HEK293 (cell line): ENCODE measurements around the gene GDF9.

ENCODE experiments used
- GLIS2 ChIP-seq: fragments of 450-650 bp; formaldehyde crosslinking; IDR thresholded peaks from 2 replicates; pipeline ENCODE4 v1.5.1; 2016; ENCODE audit warnings: missing biosample characterization, missing genetic modification characterization
- HOXD13 ChIP-seq: sonication (generic); formaldehyde crosslinking; IDR thresholded peaks from 2 replicates; pipeline ENCODE4 v1.8.0; 2022; ENCODE audit warnings: missing genetic modification reagents, borderline replicate concordance
- IKZF3 ChIP-seq: fragments of 450-650 bp; IDR thresholded peaks from 2 replicates; pipeline ENCODE4 v1.5.0; 2018; ENCODE audit warnings: missing biosample characterization, mild to moderate bottlenecking, missing genetic modification characterization, moderate library complexity
- MYNN ChIP-seq: fragments of 450-650 bp; formaldehyde crosslinking; IDR thresholded peaks from 2 replicates; pipeline ENCODE4 v1.5.1; 2016; ENCODE audit warnings: missing biosample characterization, missing genetic modification characterization, borderline replicate concordance
- RBAK ChIP-seq: fragments of 450-650 bp; formaldehyde crosslinking; IDR thresholded peaks from 2 replicates; pipeline ENCODE4 v1.5.1; 2016; ENCODE audit warnings: missing biosample characterization, missing genetic modification characterization
- REPIN1 ChIP-seq: fragments of 450-650 bp; formaldehyde crosslinking; IDR thresholded peaks from 2 replicates; pipeline ENCODE4 v1.5.1; 2017; ENCODE audit warnings: missing biosample characterization, missing genetic modification characterization, low read depth
- SALL2 ChIP-seq: fragments of 450-650 bp; formaldehyde crosslinking; IDR thresholded peaks from 2 replicates; pipeline ENCODE4 v1.5.0; 2017; ENCODE audit warnings: missing biosample characterization, mild to moderate bottlenecking, missing genetic modification characterization, borderline replicate concordance
- ZBTB21 ChIP-seq: fragments of 450-650 bp; formaldehyde crosslinking; IDR thresholded peaks from 2 replicates; pipeline ENCODE4 v1.5.1; 2017; ENCODE audit warnings: missing biosample characterization, missing genetic modification characterization
- ZBTB48 ChIP-seq: fragments of 450-650 bp; formaldehyde crosslinking; IDR thresholded peaks from 2 replicates; pipeline ENCODE4 v1.5.1; 2016; ENCODE audit warnings: missing biosample characterization, missing genetic modification characterization
- ZEB2 ChIP-seq: fragments of 450-650 bp; formaldehyde crosslinking; IDR thresholded peaks from 2 replicates; pipeline ENCODE4 v1.5.1; 2016; ENCODE audit warnings: missing biosample characterization, missing genetic modification characterization
- ZFP69B ChIP-seq: fragments of 450-650 bp; formaldehyde crosslinking; IDR thresholded peaks from 2 replicates; pipeline ENCODE4 v1.5.1; 2016; ENCODE audit warnings: missing biosample characterization, missing genetic modification characterization
- ZNF10 ChIP-seq: fragments of 450-650 bp; formaldehyde crosslinking; IDR thresholded peaks from 2 replicates; pipeline ENCODE4 v1.5.1; 2017; ENCODE audit warnings: missing biosample characterization, missing genetic modification characterization
- ZNF169 ChIP-seq: fragments of 450-650 bp; formaldehyde crosslinking; IDR thresholded peaks from 2 replicates; pipeline ENCODE4 v1.5.1; 2016; ENCODE audit warnings: missing biosample characterization, missing genetic modification characterization
- ZNF223 ChIP-seq: fragments of 450-650 bp; formaldehyde crosslinking; IDR thresholded peaks from 2 replicates; pipeline ENCODE4 v1.5.1; 2016; ENCODE audit warnings: missing biosample characterization, missing genetic modification characterization
- ZNF341 ChIP-seq: fragments of 450-650 bp; formaldehyde crosslinking; IDR thresholded peaks from 2 replicates; pipeline ENCODE4; 2016; ENCODE audit warnings: low read depth, missing biosample characterization, missing genetic modification characterization
- ZNF366 ChIP-seq: fragments of 450-650 bp; formaldehyde crosslinking; conservative IDR thresholded peaks from 2 replicates; pipeline ENCODE4 v1.5.1; 2016; ENCODE audit warnings: missing biosample characterization, missing genetic modification characterization
- ZNF404 ChIP-seq: fragments of 450-650 bp; formaldehyde crosslinking; IDR thresholded peaks from 2 replicates; pipeline ENCODE4 v1.5.1; 2017; ENCODE audit warnings: missing biosample characterization, missing genetic modification characterization
- ZNF529 ChIP-seq: fragments of 450-650 bp; formaldehyde crosslinking; IDR thresholded peaks from 2 replicates; pipeline ENCODE4 v1.5.1; 2017; ENCODE audit warnings: missing genetic modification characterization, missing biosample characterization; ENCODE audit not compliant: insufficient replicate concordance
- ZNF610 ChIP-seq: fragments of 450-650 bp; formaldehyde crosslinking; IDR thresholded peaks from 2 replicates; pipeline ENCODE4 v1.5.1; 2016; ENCODE audit warnings: missing biosample characterization, missing genetic modification characterization, borderline replicate concordance
- ZNF626 ChIP-seq: fragments of 450-650 bp; sonication (Bioruptor Pico); formaldehyde crosslinking; IDR thresholded peaks from 2 replicates; pipeline ENCODE4 v1.5.1; 2018; ENCODE audit warnings: missing biosample characterization, missing genetic modification characterization, inconsistent platforms
- ZNF654 ChIP-seq: fragments of 450-650 bp; formaldehyde crosslinking; IDR thresholded peaks from 2 replicates; pipeline ENCODE4 v1.5.1; 2016; ENCODE audit warnings: low read depth, missing biosample characterization, missing genetic modification characterization
- ZNF658 ChIP-seq: fragments of 450-650 bp; formaldehyde crosslinking; IDR thresholded peaks from 2 replicates; pipeline ENCODE4; 2016; ENCODE audit warnings: missing biosample characterization, missing genetic modification characterization
- ZNF792 ChIP-seq: fragments of 450-650 bp; formaldehyde crosslinking; IDR thresholded peaks from 2 replicates; pipeline ENCODE4 v1.5.1; 2016; ENCODE audit warnings: missing biosample characterization, missing genetic modification characterization
- ZSCAN23 ChIP-seq: fragments of 450-650 bp; formaldehyde crosslinking; IDR thresholded peaks from 2 replicates; pipeline ENCODE4 v1.5.1; 2016; ENCODE audit warnings: missing biosample characterization, missing genetic modification characterization
- ZXDB ChIP-seq: fragments of 450-650 bp; formaldehyde crosslinking; IDR thresholded peaks from 2 replicates; pipeline ENCODE4 v1.5.1; 2016; ENCODE audit warnings: missing biosample characterization, missing genetic modification characterization
- TF ChIP-seq, protein P1 (sequence below): fragments of 450-650 bp; formaldehyde crosslinking; IDR thresholded peaks from 2 replicates; pipeline ENCODE4 v1.5.1; 2016; ENCODE audit warnings: missing biosample characterization, missing genetic modification characterization
- TF ChIP-seq, protein P2 (sequence below): fragments of 450-650 bp; formaldehyde crosslinking; IDR thresholded peaks from 2 replicates; pipeline ENCODE4 v1.5.1; 2016; ENCODE audit warnings: missing biosample characterization, missing genetic modification characterization, borderline replicate concordance
- TF ChIP-seq, protein P3 (sequence below): fragments of 450-650 bp; formaldehyde crosslinking; IDR thresholded peaks from 2 replicates; pipeline ENCODE4 v1.5.1; 2016; ENCODE audit warnings: missing biosample characterization, missing genetic modification characterization
- TF ChIP-seq, protein P4 (sequence below): fragments of 450-650 bp; formaldehyde crosslinking; IDR thresholded peaks from 2 replicates; pipeline ENCODE4 v1.5.1; 2016; ENCODE audit warnings: missing biosample characterization, missing genetic modification characterization
- TF ChIP-seq, protein P5 (sequence below): fragments of 450-650 bp; formaldehyde crosslinking; IDR thresholded peaks from 2 replicates; pipeline ENCODE4 v1.5.1; 2016; ENCODE audit warnings: missing biosample characterization, missing genetic modification characterization
- TF ChIP-seq, protein P6 (sequence below): fragments of 450-650 bp; IDR thresholded peaks from 2 replicates; pipeline ENCODE4 v1.5.1; 2018; ENCODE audit warnings: missing biosample characterization, mild to moderate bottlenecking, missing genetic modification characterization

The GDF9 gene

DNA sequence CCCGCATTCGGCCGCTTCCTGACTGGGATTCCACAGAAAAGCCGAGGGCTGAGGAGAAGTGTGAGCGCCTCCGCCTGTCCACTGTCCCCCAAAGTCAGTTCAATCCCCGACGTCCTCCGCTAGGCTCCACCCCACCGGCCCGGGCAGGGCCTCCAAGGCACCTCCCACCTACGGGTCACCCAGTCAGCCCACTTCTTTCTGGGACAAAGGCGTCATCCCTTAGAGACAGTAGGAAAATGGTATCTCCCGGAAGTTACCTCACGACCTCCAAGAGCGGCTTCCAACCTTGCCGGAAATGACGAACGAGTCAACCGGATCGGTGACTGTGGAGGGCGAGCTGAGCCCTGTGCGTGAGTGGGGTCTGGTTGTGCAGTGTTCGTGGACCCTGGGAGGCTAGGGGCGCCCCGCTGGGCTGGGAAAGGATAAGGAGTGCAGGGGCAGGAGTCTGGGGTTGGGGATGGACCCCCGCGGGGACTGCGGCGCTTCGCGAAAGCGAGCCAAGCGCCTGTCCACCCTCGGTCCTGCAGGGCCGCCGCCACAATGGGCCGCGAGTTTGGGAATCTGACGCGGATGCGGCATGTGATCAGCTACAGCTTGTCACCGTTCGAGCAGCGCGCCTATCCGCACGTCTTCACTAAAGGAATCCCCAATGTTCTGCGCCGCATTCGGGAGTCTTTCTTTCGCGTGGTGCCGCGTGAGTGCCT is at the start of gene GDF9, which contains the start of gene UQCRQ (continued):
- TF ChIP-seq, protein P1, sequence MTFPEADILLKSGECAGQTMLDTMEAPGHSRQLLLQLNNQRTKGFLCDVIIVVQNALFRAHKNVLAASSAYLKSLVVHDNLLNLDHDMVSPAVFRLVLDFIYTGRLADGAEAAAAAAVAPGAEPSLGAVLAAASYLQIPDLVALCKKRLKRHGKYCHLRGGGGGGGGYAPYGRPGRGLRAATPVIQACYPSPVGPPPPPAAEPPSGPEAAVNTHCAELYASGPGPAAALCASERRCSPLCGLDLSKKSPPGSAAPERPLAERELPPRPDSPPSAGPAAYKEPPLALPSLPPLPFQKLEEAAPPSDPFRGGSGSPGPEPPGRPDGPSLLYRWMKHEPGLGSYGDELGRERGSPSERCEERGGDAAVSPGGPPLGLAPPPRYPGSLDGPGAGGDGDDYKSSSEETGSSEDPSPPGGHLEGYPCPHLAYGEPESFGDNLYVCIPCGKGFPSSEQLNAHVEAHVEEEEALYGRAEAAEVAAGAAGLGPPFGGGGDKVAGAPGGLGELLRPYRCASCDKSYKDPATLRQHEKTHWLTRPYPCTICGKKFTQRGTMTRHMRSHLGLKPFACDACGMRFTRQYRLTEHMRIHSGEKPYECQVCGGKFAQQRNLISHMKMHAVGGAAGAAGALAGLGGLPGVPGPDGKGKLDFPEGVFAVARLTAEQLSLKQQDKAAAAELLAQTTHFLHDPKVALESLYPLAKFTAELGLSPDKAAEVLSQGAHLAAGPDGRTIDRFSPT (tag by site-specific recombination): no peak
- TF ChIP-seq ZSCAN23 (tag by site-specific recombination): no peak
- TF ChIP-seq RBAK: no peak
- TF ChIP-seq, protein P2, sequence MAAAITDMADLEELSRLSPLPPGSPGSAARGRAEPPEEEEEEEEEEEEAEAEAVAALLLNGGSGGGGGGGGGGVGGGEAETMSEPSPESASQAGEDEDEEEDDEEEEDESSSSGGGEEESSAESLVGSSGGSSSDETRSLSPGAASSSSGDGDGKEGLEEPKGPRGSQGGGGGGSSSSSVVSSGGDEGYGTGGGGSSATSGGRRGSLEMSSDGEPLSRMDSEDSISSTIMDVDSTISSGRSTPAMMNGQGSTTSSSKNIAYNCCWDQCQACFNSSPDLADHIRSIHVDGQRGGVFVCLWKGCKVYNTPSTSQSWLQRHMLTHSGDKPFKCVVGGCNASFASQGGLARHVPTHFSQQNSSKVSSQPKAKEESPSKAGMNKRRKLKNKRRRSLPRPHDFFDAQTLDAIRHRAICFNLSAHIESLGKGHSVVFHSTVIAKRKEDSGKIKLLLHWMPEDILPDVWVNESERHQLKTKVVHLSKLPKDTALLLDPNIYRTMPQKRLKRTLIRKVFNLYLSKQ: no peak
- TF ChIP-seq, protein P3, sequence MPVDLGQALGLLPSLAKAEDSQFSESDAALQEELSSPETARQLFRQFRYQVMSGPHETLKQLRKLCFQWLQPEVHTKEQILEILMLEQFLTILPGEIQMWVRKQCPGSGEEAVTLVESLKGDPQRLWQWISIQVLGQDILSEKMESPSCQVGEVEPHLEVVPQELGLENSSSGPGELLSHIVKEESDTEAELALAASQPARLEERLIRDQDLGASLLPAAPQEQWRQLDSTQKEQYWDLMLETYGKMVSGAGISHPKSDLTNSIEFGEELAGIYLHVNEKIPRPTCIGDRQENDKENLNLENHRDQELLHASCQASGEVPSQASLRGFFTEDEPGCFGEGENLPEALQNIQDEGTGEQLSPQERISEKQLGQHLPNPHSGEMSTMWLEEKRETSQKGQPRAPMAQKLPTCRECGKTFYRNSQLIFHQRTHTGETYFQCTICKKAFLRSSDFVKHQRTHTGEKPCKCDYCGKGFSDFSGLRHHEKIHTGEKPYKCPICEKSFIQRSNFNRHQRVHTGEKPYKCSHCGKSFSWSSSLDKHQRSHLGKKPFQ (tag by site-specific recombination): no peak
- TF ChIP-seq ZFP69B (tag by site-specific recombination): 0 out of 2 replicates have a peak, but pooled peaks have one; percentile 69
- TF ChIP-seq HOXD13 (CRISPR knock-in tag): no peak
- TF ChIP-seq ZNF10 (tag by site-specific recombination): no peak
- no peak for TF ChIP-seq ZNF223
- TF ChIP-seq ZNF626: no peak
- TF ChIP-seq ZNF169 (tag by site-specific recombination): no peak
- TF ChIP-seq, protein P4, sequence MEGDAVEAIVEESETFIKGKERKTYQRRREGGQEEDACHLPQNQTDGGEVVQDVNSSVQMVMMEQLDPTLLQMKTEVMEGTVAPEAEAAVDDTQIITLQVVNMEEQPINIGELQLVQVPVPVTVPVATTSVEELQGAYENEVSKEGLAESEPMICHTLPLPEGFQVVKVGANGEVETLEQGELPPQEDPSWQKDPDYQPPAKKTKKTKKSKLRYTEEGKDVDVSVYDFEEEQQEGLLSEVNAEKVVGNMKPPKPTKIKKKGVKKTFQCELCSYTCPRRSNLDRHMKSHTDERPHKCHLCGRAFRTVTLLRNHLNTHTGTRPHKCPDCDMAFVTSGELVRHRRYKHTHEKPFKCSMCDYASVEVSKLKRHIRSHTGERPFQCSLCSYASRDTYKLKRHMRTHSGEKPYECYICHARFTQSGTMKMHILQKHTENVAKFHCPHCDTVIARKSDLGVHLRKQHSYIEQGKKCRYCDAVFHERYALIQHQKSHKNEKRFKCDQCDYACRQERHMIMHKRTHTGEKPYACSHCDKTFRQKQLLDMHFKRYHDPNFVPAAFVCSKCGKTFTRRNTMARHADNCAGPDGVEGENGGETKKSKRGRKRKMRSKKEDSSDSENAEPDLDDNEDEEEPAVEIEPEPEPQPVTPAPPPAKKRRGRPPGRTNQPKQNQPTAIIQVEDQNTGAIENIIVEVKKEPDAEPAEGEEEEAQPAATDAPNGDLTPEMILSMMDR (tag by site-specific recombination): peak; percentile 85
- TF ChIP-seq, protein P5, sequence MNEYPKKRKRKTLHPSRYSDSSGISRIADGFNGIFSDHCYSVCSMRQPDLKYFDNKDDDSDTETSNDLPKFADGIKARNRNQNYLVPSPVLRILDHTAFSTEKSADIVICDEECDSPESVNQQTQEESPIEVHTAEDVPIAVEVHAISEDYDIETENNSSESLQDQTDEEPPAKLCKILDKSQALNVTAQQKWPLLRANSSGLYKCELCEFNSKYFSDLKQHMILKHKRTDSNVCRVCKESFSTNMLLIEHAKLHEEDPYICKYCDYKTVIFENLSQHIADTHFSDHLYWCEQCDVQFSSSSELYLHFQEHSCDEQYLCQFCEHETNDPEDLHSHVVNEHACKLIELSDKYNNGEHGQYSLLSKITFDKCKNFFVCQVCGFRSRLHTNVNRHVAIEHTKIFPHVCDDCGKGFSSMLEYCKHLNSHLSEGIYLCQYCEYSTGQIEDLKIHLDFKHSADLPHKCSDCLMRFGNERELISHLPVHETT (tag by site-specific recombination): peak; percentile 34; the same call in 1 of the 2 replicates
- TF ChIP-seq ZNF366 (tag by site-specific recombination): no peak
- TF ChIP-seq ZNF341 (tag by site-specific recombination): 0 out of 2 replicates have a peak, but pooled peaks have one; percentile 5
- TF ChIP-seq ZNF610 (tag by site-specific recombination): peak; percentile 74; the same call in 1 of the 2 replicates
- peak; percentile 65; the same call in 1 of the 2 replicates for TF ChIP-seq IKZF3 (tag by site-specific recombination)
- TF ChIP-seq, protein P6, sequence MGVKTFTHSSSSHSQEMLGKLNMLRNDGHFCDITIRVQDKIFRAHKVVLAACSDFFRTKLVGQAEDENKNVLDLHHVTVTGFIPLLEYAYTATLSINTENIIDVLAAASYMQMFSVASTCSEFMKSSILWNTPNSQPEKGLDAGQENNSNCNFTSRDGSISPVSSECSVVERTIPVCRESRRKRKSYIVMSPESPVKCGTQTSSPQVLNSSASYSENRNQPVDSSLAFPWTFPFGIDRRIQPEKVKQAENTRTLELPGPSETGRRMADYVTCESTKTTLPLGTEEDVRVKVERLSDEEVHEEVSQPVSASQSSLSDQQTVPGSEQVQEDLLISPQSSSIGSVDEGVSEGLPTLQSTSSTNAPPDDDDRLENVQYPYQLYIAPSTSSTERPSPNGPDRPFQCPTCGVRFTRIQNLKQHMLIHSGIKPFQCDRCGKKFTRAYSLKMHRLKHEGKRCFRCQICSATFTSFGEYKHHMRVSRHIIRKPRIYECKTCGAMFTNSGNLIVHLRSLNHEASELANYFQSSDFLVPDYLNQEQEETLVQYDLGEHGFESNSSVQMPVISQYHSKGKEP: no peak
- TF ChIP-seq ZEB2: peak; percentile 88
- TF ChIP-seq ZBTB21 (tag by site-specific recombination): peak; percentile 99
- peak; percentile 95 for TF ChIP-seq GLIS2 (tag by site-specific recombination)
- TF ChIP-seq ZNF404 (tag by site-specific recombination): no peak
- TF ChIP-seq ZXDB (tag by site-specific recombination): peak; percentile 80
- no peak for TF ChIP-seq ZNF658
- no peak for TF ChIP-seq SALL2 (tag by site-specific recombination)
- 0 out of 2 replicates have a peak, but pooled peaks have one; percentile 3 for TF ChIP-seq ZNF654 (tag by site-specific recombination)
- no peak for TF ChIP-seq MYNN (tag by site-specific recombination)
- no peak for TF ChIP-seq ZNF529
- TF ChIP-seq ZBTB48 (tag by site-specific recombination): 0 out of 2 replicates have a peak, but pooled peaks have one; percentile 30
- TF ChIP-seq REPIN1 (tag by site-specific recombination): no peak
- TF ChIP-seq ZNF792 (tag by site-specific recombination): no peak
